ENCODE data around the gene ABHD10. TPM values are rescaled to one million over a fixed set of nuclear protein-coding genes. Genes with fewer than 3 reads are reported as not detected.

Gene ABHD10
- total RNA-seq, 1 experiment from 2014 or later = 21.8 TPM

DNA sequence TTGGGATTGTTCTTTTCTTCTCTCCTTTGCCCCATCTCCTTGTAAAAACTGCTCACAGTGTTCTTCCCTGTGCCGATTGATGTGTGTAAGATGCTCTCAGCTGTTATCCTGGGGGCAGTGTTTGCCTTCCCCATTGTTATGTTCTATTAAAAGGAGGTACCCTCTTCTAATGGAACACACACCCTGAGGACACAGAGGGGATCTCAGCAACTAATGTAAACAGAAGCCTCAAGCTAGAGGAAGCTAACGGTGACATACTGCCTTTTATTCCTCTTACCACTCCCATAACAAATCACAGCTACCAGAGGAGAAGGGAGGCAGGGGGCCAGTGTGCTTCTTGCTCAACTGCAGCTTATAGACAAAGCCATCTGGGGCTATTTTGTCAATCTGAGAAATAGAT lies 22.1 kb downstream of the ABHD10 start:
- Histone ChIP-seq H3K56ac (ENCODE audit: insufficient read length, low read depth, low read length) (no peak overlapping the region), H2BK15ac (ENCODE audit: low read depth, low read length) (no peak overlapping the region), H4K20me1 (ENCODE audit: control insufficient read depth, insufficient read depth, insufficient read length) (no peaks in the 10 kb centered on the region), H4K5ac (ENCODE audit: insufficient read length, low read depth, low read length) (no peak overlapping the region), H3K14ac (ENCODE audit: insufficient read depth, low read length) (no peak overlapping the region), H3K4me2 (ENCODE audit: insufficient read depth, insufficient read length, low read length) (no peak overlapping the region), H3K23ac (ENCODE audit: insufficient read length, low read depth, low read length) (no peak overlapping the region), H3K4me1 (ENCODE audit: insufficient read depth, low read length) (0 out of 2 replicates have a peak, but pooled peaks cover 7% of the 10 kb centered on the region), H3K79me1 (ENCODE audit: insufficient read depth, low read depth, low read length, poor library complexity, severe bottlenecking) (no peaks in the 10 kb centered on the region), H2BK12ac (ENCODE audit: insufficient read length, low read depth, low read length) (no peak overlapping the region), H3K27ac (ENCODE audit: insufficient read length, low read depth, low read length) (no peak overlapping the region), H2BK20ac (ENCODE audit: low read depth, low read length, poor library complexity, severe bottlenecking) (no peak overlapping the region), H3K18ac (ENCODE audit: insufficient read length, low read depth, low read length) (no peak overlapping the region), H2AK5ac (ENCODE audit: insufficient read length, low read length) (no peak overlapping the region), H2BK120ac (ENCODE audit: low read depth, low read length, poor library complexity, severe bottlenecking) (no peak overlapping the region), H3T11ph (ENCODE audit: low read length) (no peak overlapping the region), H2AFZ (ENCODE audit: low read length) (no peak overlapping the region), H3K79me2 (ENCODE audit: insufficient read depth, low read length) (no peaks in the 10 kb centered on the region), H4K8ac (replicated peaks; ENCODE audit: insufficient read length, low read depth, low read length) (no peak overlapping the region), H2BK5ac (ENCODE audit: insufficient read length, low read length) (no peak overlapping the region), H4K91ac (ENCODE audit: insufficient read length, low read depth, low read length) (no peak overlapping the region), H3K27me3 (ENCODE audit: insufficient read depth, low read length) (no peaks in the 10 kb centered on the region), H3K4ac (ENCODE audit: low read depth, low read length) (no peak overlapping the region), H3K23me2 (ENCODE audit: insufficient read length, low read depth, low read length, poor library complexity, severe bottlenecking) (peaks cover 15% of the 10 kb centered on the region), H3K9me3 (ENCODE audit: control insufficient read depth, low read depth, low read length) (no peaks in the 10 kb centered on the region), H3K9ac (ENCODE audit: extremely low read depth, insufficient read length, low read length) (no peak overlapping the region)
- no peak for DNase-seq
- TF ChIP-seq, protein P1, sequence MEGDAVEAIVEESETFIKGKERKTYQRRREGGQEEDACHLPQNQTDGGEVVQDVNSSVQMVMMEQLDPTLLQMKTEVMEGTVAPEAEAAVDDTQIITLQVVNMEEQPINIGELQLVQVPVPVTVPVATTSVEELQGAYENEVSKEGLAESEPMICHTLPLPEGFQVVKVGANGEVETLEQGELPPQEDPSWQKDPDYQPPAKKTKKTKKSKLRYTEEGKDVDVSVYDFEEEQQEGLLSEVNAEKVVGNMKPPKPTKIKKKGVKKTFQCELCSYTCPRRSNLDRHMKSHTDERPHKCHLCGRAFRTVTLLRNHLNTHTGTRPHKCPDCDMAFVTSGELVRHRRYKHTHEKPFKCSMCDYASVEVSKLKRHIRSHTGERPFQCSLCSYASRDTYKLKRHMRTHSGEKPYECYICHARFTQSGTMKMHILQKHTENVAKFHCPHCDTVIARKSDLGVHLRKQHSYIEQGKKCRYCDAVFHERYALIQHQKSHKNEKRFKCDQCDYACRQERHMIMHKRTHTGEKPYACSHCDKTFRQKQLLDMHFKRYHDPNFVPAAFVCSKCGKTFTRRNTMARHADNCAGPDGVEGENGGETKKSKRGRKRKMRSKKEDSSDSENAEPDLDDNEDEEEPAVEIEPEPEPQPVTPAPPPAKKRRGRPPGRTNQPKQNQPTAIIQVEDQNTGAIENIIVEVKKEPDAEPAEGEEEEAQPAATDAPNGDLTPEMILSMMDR (conservative IDR thresholded peaks at IDR 0.05) = no peak
- Mint-ChIP-seq H3K9me3 (no peaks in the 10 kb centered on the region), H3K27me3 (ENCODE audit: low read depth) (peaks cover 26% of the 10 kb centered on the region), H3K36me3 (ENCODE audit: insufficient read depth in 1 of 3, low read depth in 3 of 3) (peaks cover 0 to 12% (median 5%) of the 10 kb centered on the region in 3 experiments; a peak in 4 of 7 replicates), H3K4me1 (peaks cover 32 to 51% of the 10 kb centered on the region in 2 experiments), H3K4me3 (peak overlapping the region; percentile 89 to 91; a peak in 4 of 5 replicates), H3K27ac (no peak overlapping the region; a peak in 1 of 7 replicates)
- WGBS (ENCODE audit: extremely low coverage, insufficient read length, low lambda C conversion rate) = no CpG with 5 or more reads among the region's 2 CpGs
